Testis (tissue), 3 donors: ENCODE data around the gene SLCO3A1. TPM values are rescaled to one million over a fixed set of nuclear protein-coding genes. Genes with fewer than 3 reads are reported as not detected.

Experiments
- DNase-seq: peaks from one replicate; pipeline ENCODE4 v3.0.0-alpha.2; 2019
- H3K27ac ChIP-seq, 2 donors: fragments of 200-600 bp; sonication (generic); one replicate each; pipeline ENCODE4 v1.5.1; 2019
- H3K27me3 ChIP-seq: fragments of 200-600 bp; sonication (generic); one replicate; pipeline ENCODE4 v1.5.1; 2019
- H3K36me3 ChIP-seq: fragments of 200-600 bp; sonication (generic); one replicate; pipeline ENCODE4 v1.5.1; 2017; ENCODE audit warnings: low read depth; ENCODE audit errors: missing control alignments
- H3K4me1 ChIP-seq: fragments of 200-600 bp; sonication (generic); one replicate; pipeline ENCODE4 v1.5.1; 2019
- H3K4me3 ChIP-seq, 2 donors: fragments of 200-600 bp; sonication (generic); one replicate each; pipeline ENCODE4 v1.5.1; 2017 to 2019
- H3K9me3 ChIP-seq: fragments of 200-600 bp; sonication (generic); one replicate; pipeline ENCODE4 v1.5.1; 2017
- POLR2A ChIP-seq: fragments of 450-650 bp; IDR thresholded peaks from one replicate; pipeline ENCODE4 v1.6.1; 2017; ENCODE audit warnings: antibody characterized with exemption, mild to moderate bottlenecking, moderate library complexity
- WGBS, 2 donors: methylation state at CpG; one replicate each; pipeline ENCODE4 v1.1.5; 2018; 5-methylcytosine and 5-hydroxymethylcytosine counted together
- intact Hi-C: fragments of 100-400 bp; cut with DNase I; formaldehyde crosslinking; loops from one replicate; pipeline ENCODE4 v1.15.1; 2023; ENCODE audit warnings: low total_unique reads
- polyA plus RNA-seq: library from polyadenylated mRNA; stranded (reverse); fragments of 350-450 nt; fragmentation: Illumina TruSeq; extraction: RNeasy Lipid Tissue Mini Kit (QIAGEN cat#74804); gene quantifications from one replicate; pipeline ENCODE4 v1.2.3, GENCODE V29; 2014; ENCODE audit warnings: low read depth, low replicate concordance; ENCODE audit not compliant: insufficient read depth
- total RNA-seq, 2 donors: library from RNA; depleted of rRNA; stranded (reverse); fragments of >200 nt; gene quantifications; one replicate each; pipeline ENCODE4 v1.2.3, GENCODE V29; 2016
- TF ChIP-seq, protein P1 (sequence below), 3 experiments: fragments of 450-650 bp in 2 of 3; fragments of 200-600 bp in 1 of 3; sonication (generic) in 1 of 3; IDR thresholded peaks; one replicate each; pipeline ENCODE4 v1.5.1; 2016 to 2019; ENCODE audit warnings: antibody characterized with exemption in 3 of 3, mild to moderate bottlenecking in 2 of 3, moderate library complexity in 1 of 3

Gene SLCO3A1
- total and polyA plus RNA-seq, 3 donors from 2014 or later: 76.3 to 144 (median 77.2) TPM

DNA sequence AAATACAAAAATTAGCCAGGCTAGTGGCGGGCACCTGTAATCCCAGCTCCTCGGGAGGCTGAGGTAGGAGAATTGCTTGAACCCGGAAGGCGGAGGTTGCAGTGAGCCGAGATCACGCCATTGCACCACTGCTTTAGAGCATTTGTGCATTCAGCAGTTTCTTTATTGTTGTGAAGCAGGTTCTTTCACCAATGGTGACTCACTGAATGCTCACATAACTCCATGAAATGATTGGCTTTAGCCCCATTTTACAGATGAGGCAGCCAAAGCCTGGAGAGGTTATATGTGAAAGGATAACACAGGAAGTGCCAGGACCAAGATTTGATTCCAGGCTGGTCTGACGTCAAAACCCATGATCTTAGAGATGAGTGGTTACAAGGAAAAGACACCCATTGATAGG lies 195.2 kb downstream of the SLCO3A1 start:
- no peak for DNase-seq
- Histone ChIP-seq H3K27me3 (no peaks in the 10 kb centered on the region), H3K27ac (no peak overlapping the region), H3K36me3 (no peaks in the 10 kb centered on the region), H3K9me3 (no peaks in the 10 kb centered on the region), H3K4me1 (no peaks in the 10 kb centered on the region), H3K4me3 (no peak overlapping the region)
- TF ChIP-seq POLR2A: no peak
- TF ChIP-seq, protein P1, sequence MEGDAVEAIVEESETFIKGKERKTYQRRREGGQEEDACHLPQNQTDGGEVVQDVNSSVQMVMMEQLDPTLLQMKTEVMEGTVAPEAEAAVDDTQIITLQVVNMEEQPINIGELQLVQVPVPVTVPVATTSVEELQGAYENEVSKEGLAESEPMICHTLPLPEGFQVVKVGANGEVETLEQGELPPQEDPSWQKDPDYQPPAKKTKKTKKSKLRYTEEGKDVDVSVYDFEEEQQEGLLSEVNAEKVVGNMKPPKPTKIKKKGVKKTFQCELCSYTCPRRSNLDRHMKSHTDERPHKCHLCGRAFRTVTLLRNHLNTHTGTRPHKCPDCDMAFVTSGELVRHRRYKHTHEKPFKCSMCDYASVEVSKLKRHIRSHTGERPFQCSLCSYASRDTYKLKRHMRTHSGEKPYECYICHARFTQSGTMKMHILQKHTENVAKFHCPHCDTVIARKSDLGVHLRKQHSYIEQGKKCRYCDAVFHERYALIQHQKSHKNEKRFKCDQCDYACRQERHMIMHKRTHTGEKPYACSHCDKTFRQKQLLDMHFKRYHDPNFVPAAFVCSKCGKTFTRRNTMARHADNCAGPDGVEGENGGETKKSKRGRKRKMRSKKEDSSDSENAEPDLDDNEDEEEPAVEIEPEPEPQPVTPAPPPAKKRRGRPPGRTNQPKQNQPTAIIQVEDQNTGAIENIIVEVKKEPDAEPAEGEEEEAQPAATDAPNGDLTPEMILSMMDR (IDR thresholded peaks at IDR 0.05): no peak
- WGBS, 2 donors: 88 to 95% methylated on average over 7 of the region's 7 CpGs
- intact Hi-C loops: no loop called here

DNA sequence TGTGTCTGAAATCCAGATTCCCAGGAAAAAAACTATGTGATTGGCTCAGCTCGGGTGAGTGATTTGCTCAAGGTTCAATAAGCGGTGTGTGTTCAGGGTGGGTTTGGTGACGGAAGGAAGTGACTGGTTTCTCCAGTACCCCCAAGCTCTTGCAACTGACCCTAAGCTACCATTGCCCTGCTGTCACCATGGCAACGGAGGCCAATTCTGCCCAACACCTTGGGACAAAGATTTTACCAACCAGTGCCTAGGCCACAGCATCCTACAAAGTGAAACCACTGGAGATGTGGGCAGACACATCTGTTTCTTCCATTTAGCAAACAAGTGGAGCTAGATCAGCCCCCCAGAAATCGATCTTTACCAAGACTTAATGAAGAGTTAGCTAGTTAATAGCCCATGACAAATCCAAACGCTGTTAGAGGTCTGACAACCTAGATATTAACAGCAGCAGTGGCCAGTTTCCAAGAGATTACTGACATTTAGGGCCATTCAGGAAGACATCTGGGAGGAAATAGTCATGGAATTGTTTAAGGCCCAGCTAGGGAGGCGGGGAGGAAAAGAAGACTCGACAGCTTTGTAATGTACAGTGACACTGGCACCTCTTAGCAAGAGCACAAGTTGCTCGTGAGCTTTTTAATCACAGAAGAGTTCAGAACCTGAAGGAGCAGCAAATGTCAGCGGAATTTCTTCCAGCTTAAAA lies 195.9 kb downstream of the SLCO3A1 start:
- no peaks in the 10 kb centered on the region for H3K4me1 ChIP-seq
- TF ChIP-seq POLR2A: no peak
- TF ChIP-seq, protein P1 (IDR thresholded peaks at IDR 0.05): no peak
- H3K4me3 ChIP-seq: no peak overlapping the region
- no peaks in the 10 kb centered on the region for H3K36me3 ChIP-seq
- no peak overlapping the region for H3K27ac ChIP-seq
- no peaks in the 10 kb centered on the region for H3K27me3 ChIP-seq
- H3K9me3 ChIP-seq: no peaks in the 10 kb centered on the region
- no peak for DNase-seq
- intact Hi-C loops: no loop called here
- 66 to 80% methylated on average over 10 of the region's 10 CpGs for WGBS, 2 donors

DNA sequence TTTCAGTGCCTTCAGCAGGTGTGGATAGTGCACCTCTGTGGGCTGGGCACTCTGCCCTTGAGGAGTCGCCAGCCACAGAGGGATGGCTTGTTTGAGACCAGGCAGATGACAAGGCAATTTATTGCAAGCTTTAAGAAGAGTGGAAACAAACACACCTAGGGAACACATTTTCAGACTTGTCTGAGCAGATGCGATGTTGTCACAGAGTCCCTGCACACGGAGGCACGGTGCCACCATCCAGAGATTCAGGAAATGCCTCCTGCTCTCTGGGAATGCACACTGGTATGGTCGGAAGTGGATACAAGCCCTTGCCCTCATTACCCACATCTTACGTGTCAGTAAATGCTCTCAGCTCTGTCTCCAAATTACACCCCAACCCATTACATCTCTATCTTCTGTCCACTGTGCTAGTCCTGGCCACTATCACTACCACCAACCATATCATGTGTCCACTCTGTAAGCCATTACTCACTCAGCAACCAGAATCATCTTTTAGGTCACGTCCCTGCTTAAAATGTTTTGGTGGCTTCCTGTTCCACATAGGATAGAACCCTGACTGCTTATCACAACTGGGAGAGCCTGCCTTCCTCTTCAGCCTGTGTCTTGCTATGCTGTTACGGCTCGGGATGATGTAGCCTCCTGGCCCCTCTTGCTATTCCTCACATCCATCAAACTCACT lies 196.9 kb downstream of the SLCO3A1 start:
- Histone ChIP-seq H3K27me3 (no peaks in the 10 kb centered on the region), H3K27ac (no peak overlapping the region), H3K4me3 (no peak overlapping the region), H3K4me1 (no peaks in the 10 kb centered on the region), H3K36me3 (no peaks in the 10 kb centered on the region), H3K9me3 (no peaks in the 10 kb centered on the region)
- 87 to 88% methylated on average over 8 to 9 of the region's 9 CpGs for WGBS, 2 donors
- TF ChIP-seq, protein P1 (IDR thresholded peaks at IDR 0.05): no peak
- TF ChIP-seq POLR2A: no peak
- DNase-seq: no peak
- intact Hi-C loops: no loop called here

DNA sequence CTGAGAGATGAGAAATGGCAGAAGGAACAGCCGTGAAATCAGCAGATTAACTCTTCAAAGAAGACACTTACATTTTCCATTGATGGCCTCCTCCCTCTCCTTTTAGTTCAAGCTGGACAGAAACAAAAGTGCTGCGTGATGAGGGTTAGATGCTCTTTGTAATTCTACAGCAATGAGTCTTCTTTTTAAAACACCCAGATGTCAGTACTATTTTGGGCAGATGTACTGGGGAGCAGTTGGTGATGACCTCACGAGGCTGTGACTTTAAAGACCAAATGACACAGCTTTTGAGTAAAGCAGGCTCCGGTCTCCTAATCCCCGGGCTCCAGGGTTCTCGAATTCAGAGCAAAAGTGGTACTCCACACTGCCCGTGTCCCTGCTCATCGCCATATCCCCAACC lies 198.2 kb downstream of the SLCO3A1 start:
- Histone ChIP-seq H3K9me3 (no peaks in the 10 kb centered on the region), H3K27me3 (no peaks in the 10 kb centered on the region), H3K4me1 (no peaks in the 10 kb centered on the region), H3K27ac (no peak overlapping the region), H3K36me3 (no peaks in the 10 kb centered on the region), H3K4me3 (no peak overlapping the region)
- TF ChIP-seq, protein P1 (IDR thresholded peaks at IDR 0.05): no peak
- TF ChIP-seq POLR2A: no peak
- 85 to 92% methylated on average over 8 of the region's 8 CpGs for WGBS, 2 donors
- intact Hi-C loops: no loop called here
- DNase-seq: no peak
